Spleen (tissue), 7 donors: Measurements from ENCODE around the gene S100A14.

ENCODE experiments used
- CTCF ChIP-seq, 11 experiments: fragments of 200-600 bp in 7 of 11; fragments of 450-650 bp in 4 of 11; sonication (generic) in 4 of 11; IDR thresholded peaks in 8 of 11; conservative IDR thresholded peaks in 3 of 11; 1 replicate in 7 of 11; 2 replicates in 4 of 11; pipeline versions ENCODE4 v1.4.0 to v1.8.0; 2016 to 2021; ENCODE audit warnings: antibody characterized with exemption in 11 of 11, inconsistent platforms in 4 of 11, mild to moderate bottlenecking in 1 of 11
- POLR2A ChIP-seq, 3 donors: fragments of 450-650 bp; IDR thresholded peaks; one replicate each; pipeline ENCODE4 v1.5.1; 2017; ENCODE audit warnings: antibody characterized with exemption in 3 of 3, mild to moderate bottlenecking in 1 of 3
- donor health status: DM: no; HTN: no; CAD: no; lungs with moderate emphysema.
- donor health status: DM: no; HTN: no; CAD: no.
- donor health status: DM: no; HTN: no; CAD: no.

- TF ChIP-seq CTCF (IDR thresholded peaks at IDR 0.05 in 8 of 11, conservative IDR thresholded peaks at IDR 0.05 in 3 of 11) (no peak), POLR2A (IDR thresholded peaks at IDR 0.05) (no peak)
These were observed 18.9 kb downstream of the S100A14 start for GRCh38 chr1:153597206-153597605.
